PFSK-1 (cell line): ENCODE data around the gene SLC25A39.

Source experiments
- REST ChIP-seq, 2 experiments: IDR thresholded peaks; 2 replicates each; pipeline versions ENCODE4 v1.6.1 to v1.8.0; 2011 to 2012; ENCODE audit warnings: low read depth in 2 of 2, low read length in 2 of 2, control low read depth in 1 of 2, inconsistent platforms in 1 of 2, mild to moderate bottlenecking in 1 of 2, moderate library complexity in 1 of 2; ENCODE audit not compliant: insufficient read depth in 1 of 2
- TAF1 ChIP-seq: IDR thresholded peaks from 2 replicates; pipeline ENCODE4 v1.6.1; 2012; ENCODE audit warnings: low read length, control low read depth, borderline replicate concordance; ENCODE audit not compliant: insufficient read depth

GRCh38 chr17:44279666-44280391 lies 44.8 kb downstream of the SLC25A39 start:
- TF ChIP-seq REST (IDR thresholded peaks at IDR 0.05; ENCODE audit: insufficient read depth in 1 of 2, low read depth in 2 of 2, low read length in 2 of 2) (peak in 1 of 2 experiments; percentile 59; a peak in 2 of 4 replicates), TAF1 (no peak)
